Regular cardiac myocyte (primary cell): Measurements from ENCODE around the gene LAMC1. TPM values are rescaled to one million over a fixed set of nuclear protein-coding genes. Genes with fewer than 3 reads are reported as not detected.

ENCODE experiments used
- total RNA-seq: library from RNA; depleted of rRNA; stranded (reverse); fragments of >200 nt; gene quantifications from 2 replicates; pipeline ENCODE4 v1.2.3, GENCODE V29; 2014

Gene LAMC1
- total RNA-seq, result 808 and 1,362 TPM in 2 replicates

GRCh38 chr1:183023146-183023600, at the start of gene LAMC1:
LAMC1 (plus strand) TSS chr1:183023420; CDS start chr1:183023717, 297 bp downstream.

GRCh38 chr1:183185941-183186490, 162.8 kb downstream of the LAMC1 start, which contains the start of gene LAMC2:
LAMC2 (plus strand) TSS chr1:183186264; CDS start chr1:183186353, 89 bp downstream.

Other genes with a start within 250 kb of the LAMC1 start
- 2.0 and 2.1 TPM in 2 replicates for gene NPL, start 233.6 kb upstream of the LAMC1 start, total RNA-seq
- gene DHX9, start 184.1 kb upstream of the LAMC1 start, total RNA-seq, result 108 and 187 TPM in 2 replicates
- under 0.01 and 0.85 TPM in 2 replicates for gene SHCBP1L, start 70.3 kb upstream of the LAMC1 start, total RNA-seq
- gene LAMC2, start 162.8 kb downstream of the LAMC1 start, total RNA-seq, result 2.8 and 4.0 TPM in 2 replicates